ENCODE results near the gene CREB5. TPM values are rescaled to one million over a fixed set of nuclear protein-coding genes. Genes with fewer than 3 reads are reported as not detected.

Gene CREB5
- total RNA-seq, 1 experiment from 2014 or later, result 0.49 TPM

DNA sequence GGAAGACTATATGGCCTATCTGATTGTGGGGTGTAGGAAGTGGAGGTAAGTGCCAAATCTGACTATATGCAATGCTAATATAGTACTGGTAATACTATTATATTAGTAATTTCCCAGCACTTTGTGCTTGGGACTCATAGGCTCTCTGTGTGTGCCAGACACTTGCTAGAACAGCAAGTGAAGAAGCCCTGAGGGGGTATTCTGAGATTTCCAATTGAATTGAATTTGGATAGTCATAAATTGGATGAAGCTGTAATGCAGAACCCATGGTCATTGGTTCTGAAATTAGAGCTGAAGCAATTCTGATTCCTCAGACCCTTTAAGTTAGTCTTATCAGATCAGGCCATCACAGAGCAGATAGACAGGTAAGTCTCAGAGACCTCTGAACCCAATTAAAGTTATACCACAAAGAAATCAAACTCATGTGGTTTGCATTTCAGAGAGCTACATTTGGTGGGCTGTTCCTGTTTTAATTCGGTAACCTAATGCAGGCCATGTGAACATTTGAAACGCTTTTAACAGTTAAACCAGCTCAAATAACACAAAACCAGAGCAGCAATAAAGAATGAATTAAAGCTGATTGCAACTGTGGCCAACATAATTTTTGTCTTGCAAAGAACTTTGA, 179.5 kb downstream of the CREB5 start:
- H3K36me3 ChIP-seq (ENCODE audit: control insufficient read depth in 1 of 2, insufficient read depth in 2 of 2, low read length in 2 of 2), result no peaks in the 10 kb centered on the region
- 0 out of 4 replicates have a peak, but pooled peaks cover 2 to 4% of the 10 kb centered on the region in 2 experiments for H3K4me1 ChIP-seq (ENCODE audit: control insufficient read depth in 1 of 2, insufficient read depth in 2 of 2, low read length in 2 of 2)
- intact Hi-C loops (cut with micrococcal nuclease), result no loop called here
- ChIA-PET POLR2A (no interaction called here), CTCF (no interaction called here), RAD21 (ENCODE audit: low non-redundant PET in 1 of 2, low total read pairs in 2 of 2, uncharacterized antibody in 2 of 2, unreplicated experiment in 2 of 2) (no interaction called here)
- DNase-seq (ENCODE audit: low read depth, low spot score) (no peak), ATAC-seq (no peak)
- H3K4me3 ChIP-seq (replicated peaks in 1 of 2; ENCODE audit: low read depth in 1 of 2, low read length in 2 of 2), result no peak overlapping the region
- H3K27me3 ChIP-seq (ENCODE audit: insufficient read depth, low read length), result peaks cover 7% of the 10 kb centered on the region; the same call in 1 of the 2 replicates
- no peaks in the 10 kb centered on the region for H3K9me3 ChIP-seq (ENCODE audit: control insufficient read depth in 1 of 2, insufficient read depth in 1 of 2, low read depth in 1 of 2, low read length in 2 of 2)
- TF ChIP-seq RAD21 (IDR thresholded peaks at IDR 0.05; ENCODE audit: low read depth) (no peak), SRF (IDR thresholded peaks at IDR 0.05; ENCODE audit: low read depth) (no peak), EZH2phosphoT487 (IDR thresholded peaks at IDR 0.05; ENCODE audit: borderline replicate concordance) (no peak), ELF1 (IDR thresholded peaks at IDR 0.05; ENCODE audit: borderline replicate concordance, low read depth) (no peak), EGR1 (IDR thresholded peaks at IDR 0.05; ENCODE audit: low read depth) (no peak), SIN3A (IDR thresholded peaks at IDR 0.05; ENCODE audit: low read depth) (no peak), POLR2AphosphoS5 (IDR thresholded peaks at IDR 0.05; ENCODE audit: low read depth, low read length) (no peak), TCF7L2 (IDR thresholded peaks at IDR 0.05; ENCODE audit: borderline replicate concordance, extremely low read depth, insufficient read depth, insufficient read length) (no peak), EZH2 (IDR thresholded peaks at IDR 0.05) (no peak), ZNF274 (IDR thresholded peaks at IDR 0.05; ENCODE audit: low read depth, low read length) (no peak), ZFX (IDR thresholded peaks at IDR 0.05) (no peak), POLR2A (IDR thresholded peaks at IDR 0.05; ENCODE audit: borderline replicate concordance, extremely low read depth, insufficient read depth, insufficient read length) (no peak), CBX3 (IDR thresholded peaks at IDR 0.05; ENCODE audit: low read depth) (no peak)
- TF ChIP-seq, protein P1, sequence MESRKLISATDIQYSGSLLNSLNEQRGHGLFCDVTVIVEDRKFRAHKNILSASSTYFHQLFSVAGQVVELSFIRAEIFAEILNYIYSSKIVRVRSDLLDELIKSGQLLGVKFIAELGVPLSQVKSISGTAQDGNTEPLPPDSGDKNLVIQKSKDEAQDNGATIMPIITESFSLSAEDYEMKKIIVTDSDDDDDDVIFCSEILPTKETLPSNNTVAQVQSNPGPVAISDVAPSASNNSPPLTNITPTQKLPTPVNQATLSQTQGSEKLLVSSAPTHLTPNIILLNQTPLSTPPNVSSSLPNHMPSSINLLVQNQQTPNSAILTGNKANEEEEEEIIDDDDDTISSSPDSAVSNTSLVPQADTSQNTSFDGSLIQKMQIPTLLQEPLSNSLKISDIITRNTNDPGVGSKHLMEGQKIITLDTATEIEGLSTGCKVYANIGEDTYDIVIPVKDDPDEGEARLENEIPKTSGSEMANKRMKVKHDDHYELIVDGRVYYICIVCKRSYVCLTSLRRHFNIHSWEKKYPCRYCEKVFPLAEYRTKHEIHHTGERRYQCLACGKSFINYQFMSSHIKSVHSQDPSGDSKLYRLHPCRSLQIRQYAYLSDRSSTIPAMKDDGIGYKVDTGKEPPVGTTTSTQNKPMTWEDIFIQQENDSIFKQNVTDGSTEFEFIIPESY (IDR thresholded peaks at IDR 0.05; ENCODE audit: extremely low read depth, insufficient replicate concordance, low read length), result no peak
- TF ChIP-seq, protein P2, sequence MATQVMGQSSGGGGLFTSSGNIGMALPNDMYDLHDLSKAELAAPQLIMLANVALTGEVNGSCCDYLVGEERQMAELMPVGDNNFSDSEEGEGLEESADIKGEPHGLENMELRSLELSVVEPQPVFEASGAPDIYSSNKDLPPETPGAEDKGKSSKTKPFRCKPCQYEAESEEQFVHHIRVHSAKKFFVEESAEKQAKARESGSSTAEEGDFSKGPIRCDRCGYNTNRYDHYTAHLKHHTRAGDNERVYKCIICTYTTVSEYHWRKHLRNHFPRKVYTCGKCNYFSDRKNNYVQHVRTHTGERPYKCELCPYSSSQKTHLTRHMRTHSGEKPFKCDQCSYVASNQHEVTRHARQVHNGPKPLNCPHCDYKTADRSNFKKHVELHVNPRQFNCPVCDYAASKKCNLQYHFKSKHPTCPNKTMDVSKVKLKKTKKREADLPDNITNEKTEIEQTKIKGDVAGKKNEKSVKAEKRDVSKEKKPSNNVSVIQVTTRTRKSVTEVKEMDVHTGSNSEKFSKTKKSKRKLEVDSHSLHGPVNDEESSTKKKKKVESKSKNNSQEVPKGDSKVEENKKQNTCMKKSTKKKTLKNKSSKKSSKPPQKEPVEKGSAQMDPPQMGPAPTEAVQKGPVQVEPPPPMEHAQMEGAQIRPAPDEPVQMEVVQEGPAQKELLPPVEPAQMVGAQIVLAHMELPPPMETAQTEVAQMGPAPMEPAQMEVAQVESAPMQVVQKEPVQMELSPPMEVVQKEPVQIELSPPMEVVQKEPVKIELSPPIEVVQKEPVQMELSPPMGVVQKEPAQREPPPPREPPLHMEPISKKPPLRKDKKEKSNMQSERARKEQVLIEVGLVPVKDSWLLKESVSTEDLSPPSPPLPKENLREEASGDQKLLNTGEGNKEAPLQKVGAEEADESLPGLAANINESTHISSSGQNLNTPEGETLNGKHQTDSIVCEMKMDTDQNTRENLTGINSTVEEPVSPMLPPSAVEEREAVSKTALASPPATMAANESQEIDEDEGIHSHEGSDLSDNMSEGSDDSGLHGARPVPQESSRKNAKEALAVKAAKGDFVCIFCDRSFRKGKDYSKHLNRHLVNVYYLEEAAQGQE (IDR thresholded peaks at IDR 0.05; ENCODE audit: low read depth), result no peak
- no TSS peak for BruUV-seq (replicated peaks)
- H3K9ac ChIP-seq (ENCODE audit: low read length), result no peak overlapping the region
- H3K9me2 ChIP-seq (ENCODE audit: insufficient read depth), result no peaks in the 10 kb centered on the region
- H3K27ac ChIP-seq (ENCODE audit: low read depth, low read length), result no peak overlapping the region
- H3K79me2 ChIP-seq (ENCODE audit: insufficient read depth, low read length), result no peaks in the 10 kb centered on the region
- no peak overlapping the region for H3K4me2 ChIP-seq (ENCODE audit: low read length)
- no peaks in the 10 kb centered on the region for H4K20me1 ChIP-seq (ENCODE audit: insufficient read depth)
- H2AFZ ChIP-seq (ENCODE audit: low read depth, low read length, poor library complexity, severe bottlenecking), result no peak overlapping the region
